ENCODE results near the gene HSD17B12.

HSD17B12 gene

DNA sequence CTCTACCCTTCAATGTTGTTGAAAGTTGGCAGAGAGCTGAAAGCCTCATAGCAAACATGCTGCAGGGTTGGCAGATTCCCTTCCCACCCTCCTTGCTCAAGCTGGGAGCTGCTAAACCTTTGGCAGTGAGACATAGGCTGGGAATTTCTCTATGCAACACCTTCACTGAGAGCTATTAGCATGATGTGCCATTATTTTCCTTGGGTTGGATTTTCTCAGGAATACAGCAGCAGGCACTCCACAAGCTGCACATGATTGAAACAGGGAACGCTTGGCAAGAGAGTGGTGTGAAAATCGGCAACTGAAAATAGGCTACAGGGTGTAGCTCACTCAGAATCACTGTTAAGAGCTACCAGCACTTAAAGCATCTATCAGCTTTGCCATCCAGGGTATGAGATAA lies 190.5 kb downstream of the HSD17B12 start:
- DNase-seq (ENCODE audit: low read depth), result no peak
- TF ChIP-seq, protein P1, sequence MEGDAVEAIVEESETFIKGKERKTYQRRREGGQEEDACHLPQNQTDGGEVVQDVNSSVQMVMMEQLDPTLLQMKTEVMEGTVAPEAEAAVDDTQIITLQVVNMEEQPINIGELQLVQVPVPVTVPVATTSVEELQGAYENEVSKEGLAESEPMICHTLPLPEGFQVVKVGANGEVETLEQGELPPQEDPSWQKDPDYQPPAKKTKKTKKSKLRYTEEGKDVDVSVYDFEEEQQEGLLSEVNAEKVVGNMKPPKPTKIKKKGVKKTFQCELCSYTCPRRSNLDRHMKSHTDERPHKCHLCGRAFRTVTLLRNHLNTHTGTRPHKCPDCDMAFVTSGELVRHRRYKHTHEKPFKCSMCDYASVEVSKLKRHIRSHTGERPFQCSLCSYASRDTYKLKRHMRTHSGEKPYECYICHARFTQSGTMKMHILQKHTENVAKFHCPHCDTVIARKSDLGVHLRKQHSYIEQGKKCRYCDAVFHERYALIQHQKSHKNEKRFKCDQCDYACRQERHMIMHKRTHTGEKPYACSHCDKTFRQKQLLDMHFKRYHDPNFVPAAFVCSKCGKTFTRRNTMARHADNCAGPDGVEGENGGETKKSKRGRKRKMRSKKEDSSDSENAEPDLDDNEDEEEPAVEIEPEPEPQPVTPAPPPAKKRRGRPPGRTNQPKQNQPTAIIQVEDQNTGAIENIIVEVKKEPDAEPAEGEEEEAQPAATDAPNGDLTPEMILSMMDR (conservative IDR thresholded peaks at IDR 0.05; ENCODE audit: low read length), result no peak
- no peak overlapping the region for H3K4me3 ChIP-seq (ENCODE audit: low read length)

DNA sequence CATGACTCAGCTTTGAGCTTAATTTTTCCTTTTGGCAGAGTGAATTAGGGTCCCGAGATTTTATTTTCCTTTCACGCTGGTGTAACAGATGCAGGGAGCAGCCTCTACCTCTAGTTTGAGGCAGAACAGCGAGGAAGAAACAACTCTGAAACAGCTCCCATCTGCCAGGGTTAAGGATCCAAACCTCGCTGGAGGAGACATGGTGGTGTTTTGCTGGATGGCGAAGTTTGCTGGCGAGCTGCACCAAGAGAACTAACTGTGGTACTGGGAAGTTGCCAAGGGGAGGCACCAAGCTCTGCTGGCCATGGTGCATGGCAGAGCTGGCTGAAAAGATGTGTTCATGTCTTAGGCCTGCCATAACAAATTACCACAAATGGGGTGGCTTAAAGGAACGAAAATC lies 192.5 kb downstream of the HSD17B12 start:
- no peak overlapping the region for H3K4me3 ChIP-seq (ENCODE audit: low read length)
- TF ChIP-seq, protein P1 (conservative IDR thresholded peaks at IDR 0.05; ENCODE audit: low read length), result no peak
- DNase-seq (ENCODE audit: low read depth), result no peak

DNA sequence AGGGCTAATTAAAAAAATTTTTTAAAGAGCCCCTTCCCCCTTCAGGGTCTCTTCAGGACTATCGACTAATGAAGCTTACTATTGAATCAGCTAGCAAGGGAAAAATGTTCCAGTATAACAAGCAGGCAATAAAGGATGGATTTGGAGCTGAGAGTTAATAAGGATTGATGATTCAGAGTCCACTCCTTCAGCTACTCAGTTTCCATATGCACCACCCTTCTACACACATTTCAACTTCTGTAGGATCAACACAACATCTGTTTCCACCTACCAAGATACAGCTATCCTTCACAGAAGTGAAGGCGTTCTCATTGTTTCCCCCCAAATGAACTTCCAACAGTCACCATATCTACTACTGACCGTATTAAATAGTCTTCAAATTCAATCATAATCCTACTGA lies 193.5 kb downstream of the HSD17B12 start:
- no peak for DNase-seq (ENCODE audit: low read depth)
- no peak overlapping the region for H3K4me3 ChIP-seq (ENCODE audit: low read length)
- TF ChIP-seq, protein P1 (conservative IDR thresholded peaks at IDR 0.05; ENCODE audit: low read length), result no peak

DNA sequence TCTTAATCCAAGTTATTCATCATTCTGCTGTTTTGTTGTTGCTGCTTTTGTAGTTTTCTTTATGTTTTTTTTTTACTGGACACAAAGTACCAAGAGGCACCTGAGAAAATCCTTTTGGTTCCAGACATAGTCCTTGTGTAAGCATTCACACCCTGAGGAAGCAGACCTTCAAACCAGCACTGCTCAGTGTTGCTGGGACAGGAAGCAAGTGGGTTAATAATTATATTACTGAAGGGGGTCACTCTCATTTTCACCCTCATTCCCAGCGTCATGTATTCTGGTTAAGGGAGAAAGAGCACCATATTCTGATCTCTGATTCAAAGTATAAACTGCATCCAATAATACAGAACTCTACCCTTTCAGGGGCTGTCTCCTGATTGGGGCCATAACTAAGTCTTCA lies 194.2 kb downstream of the HSD17B12 start:
- H3K4me3 ChIP-seq (ENCODE audit: low read length), result no peak overlapping the region
- DNase-seq (ENCODE audit: low read depth), result no peak

DNA sequence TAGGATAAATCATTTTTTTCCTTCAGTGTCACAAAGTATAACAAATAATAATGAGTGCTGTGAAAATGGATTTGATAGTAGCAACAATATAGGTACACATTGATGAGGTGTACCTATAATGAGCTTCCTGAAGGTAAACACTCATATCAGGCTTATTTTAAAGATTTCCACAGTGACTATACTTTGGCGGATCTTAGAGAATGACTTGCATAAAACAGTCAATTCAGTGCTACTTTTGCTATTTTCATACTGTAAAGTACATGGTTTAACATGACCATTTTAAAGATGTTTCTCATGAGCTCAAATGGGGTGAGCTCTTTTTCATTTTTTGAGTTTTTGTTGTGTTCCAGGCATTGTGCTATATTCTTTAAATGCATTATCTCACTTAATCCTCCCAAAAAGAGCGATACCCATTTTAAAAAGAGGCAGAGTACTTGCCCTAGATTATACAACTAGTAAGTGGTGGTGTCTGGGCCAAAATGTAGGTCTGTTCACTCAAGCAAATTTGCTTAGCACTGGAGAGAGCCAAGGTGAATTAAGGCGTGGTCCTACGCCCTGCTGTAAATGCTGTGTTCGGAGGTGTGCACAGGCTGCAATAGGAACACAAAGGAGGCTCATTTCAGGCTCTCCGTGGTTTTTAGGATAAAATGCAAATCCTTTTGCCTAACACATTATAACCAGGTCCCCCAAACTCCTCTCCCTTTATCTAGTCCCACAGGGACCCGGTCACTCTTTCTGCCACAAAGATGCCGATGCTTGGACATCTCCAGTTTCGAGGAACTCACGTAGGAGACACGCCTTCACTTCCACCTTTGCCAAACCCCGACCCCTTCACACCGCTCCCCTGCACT lies 199.5 kb downstream of the HSD17B12 start:
- TF ChIP-seq, protein P1 (conservative IDR thresholded peaks at IDR 0.05; ENCODE audit: low read length), result no peak
- peak overlapping the region; percentile 98 for H3K4me3 ChIP-seq (ENCODE audit: low read length)
- no peak for DNase-seq (ENCODE audit: low read depth)

More for the DNA sequence above, 194.2 kb downstream of the HSD17B12 start:
- TF ChIP-seq, protein P1 (conservative IDR thresholded peaks at IDR 0.05; ENCODE audit: low read length), result no peak

DNA sequence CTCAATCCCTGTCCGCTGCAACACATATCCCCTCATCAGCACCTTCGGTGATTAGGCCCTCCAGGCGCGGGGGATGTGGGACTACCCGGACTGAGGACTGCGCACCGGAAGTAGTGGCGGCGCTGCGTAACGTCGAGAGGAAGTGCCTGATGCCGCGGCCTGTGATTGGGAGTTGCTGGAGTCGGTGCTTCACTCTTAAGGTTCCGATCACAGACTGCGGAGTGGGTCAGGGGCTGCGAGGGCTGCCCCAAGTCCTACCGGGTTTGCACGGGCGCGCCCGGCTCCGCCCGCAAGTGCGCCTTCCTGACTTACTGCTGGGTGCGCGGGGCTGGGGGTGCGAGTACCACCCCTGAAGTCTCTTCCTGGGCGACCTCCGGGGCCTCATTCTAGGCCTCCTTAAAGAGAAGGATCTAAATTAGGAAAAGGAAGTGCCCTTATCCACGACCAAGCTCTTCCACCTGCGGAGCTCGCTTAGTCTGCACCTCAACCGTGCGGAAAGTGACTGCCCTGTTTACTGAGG lies 200.2 kb downstream of the HSD17B12 start, which contains the start of gene ALKBH3:
TSS of gene ALKBH3 (plus strand) at position 192 of the 520 bp plus-strand sequence. CDS start 1,822 bp downstream, outside the sequence.
- peak; percentile 95 for DNase-seq (ENCODE audit: low read depth)
- TF ChIP-seq, protein P1 (conservative IDR thresholded peaks at IDR 0.05; ENCODE audit: low read length), result no peak
- H3K4me3 ChIP-seq (ENCODE audit: low read length), result peak within 1 kb of the TSS; percentile 98

DNA sequence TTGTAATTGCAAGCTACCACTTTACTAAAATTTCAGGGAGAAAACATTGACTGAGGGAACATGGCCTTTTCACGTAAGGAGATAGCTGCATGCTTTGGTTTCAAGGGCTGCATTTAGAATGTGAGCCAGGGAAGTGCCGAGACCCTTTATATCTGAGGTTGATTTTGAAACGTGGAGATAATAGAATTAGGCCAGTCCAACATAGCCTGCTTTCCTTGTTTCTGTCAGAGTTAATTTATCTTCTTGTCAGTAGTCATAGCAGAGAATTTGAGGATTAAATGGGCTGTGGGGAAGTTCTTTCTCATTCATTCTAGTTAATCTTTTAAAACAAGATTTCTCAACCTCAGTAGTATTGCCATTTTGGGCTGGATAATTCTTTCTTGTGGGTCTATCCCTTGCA lies 212.3 kb downstream of the HSD17B12 start:
- no peak for DNase-seq (ENCODE audit: low read depth)
- H3K4me3 ChIP-seq (ENCODE audit: low read length), result no peak overlapping the region
- TF ChIP-seq, protein P1 (conservative IDR thresholded peaks at IDR 0.05; ENCODE audit: low read length), result no peak
